AG08395 (cell line): ENCODE results near the gene TSR2.
"Not testable (repeated sequence)": the region's sequence is repeated elsewhere in the genome, so short reads cannot be mapped to it uniquely, and the experiment has no call there.

ENCODE experiments used
- DNase-seq: peaks from one replicate; pipeline ENCODE4 v3.0.0; 2012; ENCODE audit warnings: mixed read lengths, low spot score

The TSR2 gene

GRCh38 chrX:54473993-54474859, 34.0 kb downstream of the TSR2 start:
- no peak for DNase-seq

GRCh38 chrX:54479136-54480111, 39.2 kb downstream of the TSR2 start:
- no peak for DNase-seq

GRCh38 chrX:54482839-54483593, 42.8 kb downstream of the TSR2 start:
- peak; percentile 31 for DNase-seq

- DNase-seq: no peak
Observed at GRCh38 chrX:54483946-54484345, 43.7 kb downstream of the TSR2 start.

- no peak for DNase-seq
Observed at GRCh38 chrX:54484666-54485065, 44.5 kb downstream of the TSR2 start.

- DNase-seq: not testable (repeated sequence)
Observed at GRCh38 chrX:54489819-54490218, 49.6 kb downstream of the TSR2 start.

- DNase-seq: peak; percentile 56
Observed at GRCh38 chrX:54492340-54492739, 52.1 kb downstream of the TSR2 start.

- no peak for DNase-seq
Observed at GRCh38 chrX:54494166-54494988, 54.2 kb downstream of the TSR2 start.
